Left ventricle myocardium inferior (tissue), 1 donor: Measurements from ENCODE around the gene MAB21L4. TPM values are rescaled to one million over a fixed set of nuclear protein-coding genes. Genes with fewer than 3 reads are reported as not detected.

Experiments used
- DNase-seq: peaks from one replicate; pipeline ENCODE4 v3.0.0-alpha.2; 2020
- H3K27ac ChIP-seq: fragments of 200-600 bp; replicated peaks from 2 replicates; pipeline ENCODE4 v1.8.0; 2021
- H3K27me3 ChIP-seq: fragments of 200-600 bp; 2 replicates; pipeline ENCODE4 v1.8.0; 2021; ENCODE audit warnings: low read depth
- H3K36me3 ChIP-seq: fragments of 200-600 bp; 2 replicates; pipeline ENCODE4 v1.8.0; 2021
- H3K4me1 ChIP-seq: fragments of 200-600 bp; 2 replicates; pipeline ENCODE4 v1.8.0; 2021
- H3K4me3 ChIP-seq: fragments of 200-600 bp; 2 replicates; pipeline ENCODE4 v1.8.0; 2021; ENCODE audit warnings: mild to moderate bottlenecking, moderate library complexity
- H3K9me3 ChIP-seq: fragments of 200-600 bp; replicated peaks from 2 replicates; pipeline ENCODE4 v1.8.0; 2021
- intact Hi-C: fragments of 100-400 bp; cut with micrococcal nuclease; formaldehyde crosslinking; loops from one replicate; pipeline ENCODE4 v1.11.0; 2022
- total RNA-seq: library from RNA; stranded (reverse); fragmentation: NEBNext Ultra II Directional; extraction: Animal tissue kit (Norgen Biotek cat#: 25700); gene quantifications from one replicate; pipeline ENCODE4 v1.2.1, GENCODE V29; 2021
- TF ChIP-seq, protein P1 (sequence below): fragments of 200-600 bp; IDR thresholded peaks from 2 replicates; pipeline ENCODE4 v1.8.0; 2021; ENCODE audit warnings: antibody characterized with exemption, mild to moderate bottlenecking, borderline replicate concordance
- donor health status: DM: no; HTN: yes; CAD: no; lungs with severe emphysema.

The MAB21L4 gene
- total RNA-seq, 1 donor from 2014 or later: not detected

DNA sequence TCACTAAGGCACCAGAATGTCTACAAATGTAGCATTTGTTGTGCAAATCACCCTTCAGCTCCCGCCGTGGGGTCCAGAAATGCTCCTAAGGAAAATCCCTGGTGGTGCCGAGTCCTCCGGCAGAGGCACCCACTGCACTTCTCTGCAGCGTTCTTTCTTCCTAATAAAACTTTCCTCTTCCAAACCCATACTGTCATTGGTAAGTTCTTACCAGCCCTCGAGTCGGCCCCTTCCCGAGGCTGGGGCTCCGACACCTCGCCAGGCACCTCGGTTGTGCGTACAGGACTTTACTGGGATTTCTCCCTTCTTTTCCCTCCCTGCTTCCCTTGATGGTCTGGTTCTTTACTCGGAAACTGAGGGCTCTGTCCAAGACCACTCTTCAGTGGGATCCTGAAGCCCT is 37.6 kb downstream of the MAB21L4 start:
- Histone ChIP-seq H3K27me3 (no peaks in the 10 kb centered on the region), H3K4me1 (no peaks in the 10 kb centered on the region), H3K36me3 (no peaks in the 10 kb centered on the region), H3K4me3 (no peak overlapping the region), H3K9me3 (peaks cover 13% of the 10 kb centered on the region), H3K27ac (no peak overlapping the region)
- TF ChIP-seq, protein P1, sequence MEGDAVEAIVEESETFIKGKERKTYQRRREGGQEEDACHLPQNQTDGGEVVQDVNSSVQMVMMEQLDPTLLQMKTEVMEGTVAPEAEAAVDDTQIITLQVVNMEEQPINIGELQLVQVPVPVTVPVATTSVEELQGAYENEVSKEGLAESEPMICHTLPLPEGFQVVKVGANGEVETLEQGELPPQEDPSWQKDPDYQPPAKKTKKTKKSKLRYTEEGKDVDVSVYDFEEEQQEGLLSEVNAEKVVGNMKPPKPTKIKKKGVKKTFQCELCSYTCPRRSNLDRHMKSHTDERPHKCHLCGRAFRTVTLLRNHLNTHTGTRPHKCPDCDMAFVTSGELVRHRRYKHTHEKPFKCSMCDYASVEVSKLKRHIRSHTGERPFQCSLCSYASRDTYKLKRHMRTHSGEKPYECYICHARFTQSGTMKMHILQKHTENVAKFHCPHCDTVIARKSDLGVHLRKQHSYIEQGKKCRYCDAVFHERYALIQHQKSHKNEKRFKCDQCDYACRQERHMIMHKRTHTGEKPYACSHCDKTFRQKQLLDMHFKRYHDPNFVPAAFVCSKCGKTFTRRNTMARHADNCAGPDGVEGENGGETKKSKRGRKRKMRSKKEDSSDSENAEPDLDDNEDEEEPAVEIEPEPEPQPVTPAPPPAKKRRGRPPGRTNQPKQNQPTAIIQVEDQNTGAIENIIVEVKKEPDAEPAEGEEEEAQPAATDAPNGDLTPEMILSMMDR: no peak
- DNase-seq: no peak
- intact Hi-C loops: no loop called here

DNA sequence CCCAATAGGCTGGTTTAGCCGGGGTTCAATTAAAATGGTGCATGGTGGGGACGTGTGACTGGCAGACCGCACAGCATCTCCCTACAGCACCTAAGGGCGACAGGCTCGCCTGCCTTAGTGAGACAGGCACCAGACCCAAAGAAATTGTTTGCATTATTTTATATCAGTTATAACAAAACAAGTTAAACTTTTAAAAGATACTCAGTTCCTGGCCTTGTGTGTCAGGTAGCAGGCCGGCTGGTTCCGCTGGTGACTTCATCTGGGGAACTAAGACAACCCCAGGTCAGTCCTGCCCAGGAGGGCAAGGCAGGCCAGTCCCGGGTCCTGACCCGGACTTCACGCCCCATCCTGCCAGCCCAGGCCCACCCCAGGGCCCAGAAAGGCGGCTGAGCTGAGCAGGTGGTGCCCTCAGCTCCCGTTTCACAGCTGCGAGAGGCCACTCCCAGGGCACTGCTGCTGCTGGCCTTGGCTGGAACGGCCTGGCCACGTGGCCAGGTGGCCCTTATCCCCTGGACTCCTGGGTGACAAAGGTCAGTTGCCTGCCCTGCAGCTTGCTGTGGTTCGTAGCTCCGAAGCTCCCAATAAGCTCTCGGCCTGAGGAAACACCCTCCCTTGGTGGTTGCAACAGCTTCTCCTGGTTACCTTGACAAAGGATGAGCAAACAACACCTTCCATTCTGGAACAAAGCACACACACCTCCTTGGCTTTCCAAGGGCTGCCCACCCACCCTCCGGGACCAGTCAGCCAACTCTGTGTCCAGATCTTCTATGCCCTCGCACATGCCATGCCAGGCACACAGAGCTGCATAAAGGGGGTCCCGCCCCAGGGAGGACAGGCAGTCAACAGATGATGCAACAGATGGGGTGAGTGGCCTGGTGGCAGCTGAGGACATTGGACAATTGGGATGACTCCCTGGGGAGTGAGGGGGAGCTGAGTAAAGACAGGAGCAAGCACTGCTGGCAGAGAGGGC is 38.6 kb downstream of the MAB21L4 start:
- Histone ChIP-seq H3K27me3 (no peaks in the 10 kb centered on the region), H3K4me1 (no peaks in the 10 kb centered on the region), H3K4me3 (no peak overlapping the region), H3K27ac (no peak overlapping the region), H3K36me3 (no peaks in the 10 kb centered on the region), H3K9me3 (peaks cover 13% of the 10 kb centered on the region)
- TF ChIP-seq, protein P1: no peak
- DNase-seq: no peak
- intact Hi-C loops: no loop called here

DNA sequence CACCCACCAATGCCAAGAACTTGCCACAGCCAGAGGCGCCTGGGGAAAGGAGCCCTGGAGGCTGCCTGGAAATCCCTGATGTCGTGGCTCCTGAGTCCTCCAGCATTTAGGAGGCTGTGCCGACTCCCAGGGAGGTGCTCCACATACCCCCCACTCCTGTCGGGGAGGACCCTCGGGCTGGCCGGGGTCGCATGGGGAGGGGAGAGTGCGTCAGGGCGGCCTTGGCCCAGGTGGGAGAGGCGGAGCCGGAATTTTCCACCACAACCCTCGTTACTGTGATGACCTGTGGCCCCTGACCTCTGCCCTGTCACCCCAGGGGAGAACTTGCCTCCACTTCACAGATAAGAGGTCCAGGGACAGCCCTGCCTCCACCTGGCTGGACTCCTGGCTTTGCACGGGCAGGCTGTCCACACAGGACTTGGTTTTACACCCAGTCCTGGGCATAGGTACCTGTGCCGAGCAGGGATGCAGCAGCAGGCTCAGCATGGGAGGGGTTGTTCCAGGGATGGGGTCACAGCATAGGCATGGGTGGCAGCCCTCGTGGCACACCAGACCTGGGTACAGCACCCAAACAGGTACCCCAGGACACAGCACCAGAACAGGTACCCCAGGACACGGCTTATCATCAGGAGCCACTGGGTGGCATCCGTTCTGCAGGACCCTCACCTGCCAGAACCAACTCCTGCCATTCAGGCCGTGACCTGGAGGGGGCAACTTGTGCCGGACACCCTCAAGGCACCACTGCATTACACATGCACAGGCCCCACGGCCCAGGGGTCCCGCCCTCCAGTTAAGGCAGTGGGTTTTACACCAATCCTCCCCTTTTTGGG is 39.6 kb downstream of the MAB21L4 start:
- no peak overlapping the region for H3K4me3 ChIP-seq
- peaks cover 13% of the 10 kb centered on the region for H3K9me3 ChIP-seq
- no peaks in the 10 kb centered on the region for H3K4me1 ChIP-seq
- no peak overlapping the region for H3K27ac ChIP-seq
- H3K36me3 ChIP-seq: no peaks in the 10 kb centered on the region
- no peaks in the 10 kb centered on the region for H3K27me3 ChIP-seq
- intact Hi-C loops: no loop called here
- TF ChIP-seq, protein P1: peak; percentile 10
- DNase-seq: no peak

DNA sequence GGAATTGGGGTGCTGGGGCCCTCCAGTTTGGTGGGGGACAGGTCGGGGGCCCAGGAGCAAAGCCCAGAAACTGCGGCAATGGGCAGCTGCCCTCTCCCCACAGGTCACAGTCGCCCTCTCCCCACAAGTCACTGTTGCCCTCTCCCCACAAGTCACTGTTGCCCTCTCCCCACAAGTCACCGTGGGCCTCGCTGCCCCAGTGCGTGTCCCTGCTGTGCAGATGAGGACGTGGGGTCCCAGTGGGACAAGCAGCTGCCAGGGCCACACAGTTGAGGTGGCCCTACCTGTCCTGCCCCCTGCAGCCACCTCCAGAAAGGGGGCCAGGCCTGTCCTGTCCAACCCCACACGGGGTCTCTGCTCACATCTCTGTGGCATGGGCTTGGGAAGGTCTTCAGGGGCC is 40.3 kb downstream of the MAB21L4 start:
- peaks cover 13% of the 10 kb centered on the region for H3K9me3 ChIP-seq
- no peaks in the 10 kb centered on the region for H3K36me3 ChIP-seq
- DNase-seq: no peak
- intact Hi-C loops: no loop called here
- H3K4me3 ChIP-seq: no peak overlapping the region
- H3K27me3 ChIP-seq: no peaks in the 10 kb centered on the region
- H3K27ac ChIP-seq: no peak overlapping the region
- TF ChIP-seq, protein P1: no peak
- no peaks in the 10 kb centered on the region for H3K4me1 ChIP-seq

DNA sequence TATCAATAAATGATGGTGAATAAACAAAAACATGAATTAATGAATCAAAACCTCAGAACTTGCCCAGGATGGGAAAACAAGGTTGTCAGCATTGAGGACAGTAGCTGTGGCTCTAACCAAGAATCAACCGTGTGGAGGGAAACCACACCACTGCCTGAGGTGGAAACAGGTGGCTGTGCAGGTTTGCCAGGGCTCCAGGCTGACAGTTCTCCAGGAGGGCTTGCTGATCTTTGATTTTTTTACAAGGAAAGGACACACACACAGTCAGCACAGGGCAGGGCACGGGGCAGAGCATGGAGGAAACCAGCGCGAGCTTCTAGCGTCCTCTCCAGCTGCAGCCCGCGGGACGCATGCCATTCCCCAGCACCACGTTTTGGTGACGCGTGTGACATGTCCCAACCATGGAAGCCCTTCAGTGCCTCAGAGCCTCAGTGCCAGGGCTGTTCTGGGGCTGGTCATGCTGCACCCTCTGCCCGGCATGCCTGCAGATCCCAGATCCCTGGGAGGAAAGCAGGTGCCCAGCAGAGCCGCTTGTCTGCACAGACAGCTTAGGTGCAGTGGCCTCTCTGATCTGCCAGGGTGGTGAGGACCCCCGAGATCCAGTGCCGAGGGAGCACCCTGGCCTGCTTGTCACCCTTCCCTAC is 43.2 kb downstream of the MAB21L4 start:
- intact Hi-C loops: no loop called here
- TF ChIP-seq, protein P1: no peak
- H3K36me3 ChIP-seq: no peaks in the 10 kb centered on the region
- peaks cover 13% of the 10 kb centered on the region for H3K9me3 ChIP-seq
- H3K4me3 ChIP-seq: no peak overlapping the region
- DNase-seq: no peak
- H3K27me3 ChIP-seq: no peaks in the 10 kb centered on the region
- H3K27ac ChIP-seq: no peak overlapping the region
- no peaks in the 10 kb centered on the region for H3K4me1 ChIP-seq
